Medulla oblongata (tissue), 1 donor: ENCODE results near the gene IGFBP1.
"Not testable (repeated sequence)": the region's sequence is repeated elsewhere in the genome, so short reads cannot be mapped to it uniquely, and the experiment has no call there.

Source experiments
- DNase-seq: peaks from one replicate; pipeline ENCODE4 v3.0.0-alpha.2; 2015; ENCODE audit errors: extremely low spot score

Gene IGFBP1

DNA sequence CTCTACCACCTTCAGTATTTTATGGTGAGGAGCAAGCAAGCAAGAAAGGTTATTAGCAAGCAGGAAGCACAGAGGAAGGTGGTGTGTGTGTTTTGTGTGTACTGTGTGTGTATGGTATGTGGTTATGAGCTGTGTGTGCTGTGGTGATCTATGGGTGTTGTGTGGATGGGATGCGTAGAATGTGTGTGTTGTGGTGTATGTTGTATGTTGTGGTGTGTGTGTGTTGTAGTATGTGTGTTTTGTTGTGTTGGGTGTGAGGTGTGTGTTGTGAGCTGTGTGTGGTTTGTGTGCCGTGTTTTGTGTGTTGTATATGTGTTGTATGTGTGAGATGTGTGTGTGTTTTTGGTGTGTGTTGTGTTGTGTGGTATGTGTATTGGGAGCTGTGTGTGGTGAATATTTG is 49.6 kb downstream of the IGFBP1 start:
- no peak for DNase-seq

- no peak for DNase-seq
These were observed 50.5 kb downstream of the IGFBP1 start for GRCh38 chr7:45938626-45939302.

GRCh38 chr7:45939574-45939973 is 51.3 kb downstream of the IGFBP1 start:
- no peak for DNase-seq

GRCh38 chr7:45940237-45940781 is 52.0 kb downstream of the IGFBP1 start:
- not testable (repeated sequence) for DNase-seq

DNA sequence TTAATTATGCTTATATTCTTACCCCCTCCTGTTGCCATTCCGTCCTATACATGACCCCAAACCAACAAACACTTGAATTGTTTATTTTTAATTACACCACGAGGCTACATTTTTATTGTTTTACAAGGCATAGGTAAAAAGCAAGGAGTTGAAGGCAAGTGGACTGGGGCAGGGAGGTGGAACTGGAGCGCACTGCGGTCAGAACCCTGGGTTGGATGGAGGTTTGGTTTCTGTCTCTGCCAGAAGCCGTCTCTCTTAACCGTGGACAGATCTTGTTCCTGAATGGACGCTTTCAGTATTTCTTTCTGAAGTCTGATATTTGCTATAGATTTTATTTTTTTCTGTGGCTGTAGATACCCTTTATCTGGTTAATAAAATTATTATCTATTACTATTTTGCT is 52.7 kb downstream of the IGFBP1 start:
- no peak for DNase-seq
